Thyroid gland (tissue), 4 donors: Measurements from ENCODE around the gene SMCO2. TPM values are rescaled to one million over a fixed set of nuclear protein-coding genes. Genes with fewer than 3 reads are reported as not detected.

Experiments
- DNase-seq, 2 donors: peaks; one replicate each; pipeline ENCODE4 v3.0.0-alpha.2; 2019
- H3K27ac ChIP-seq, 3 donors: fragments of 200-600 bp; sonication (generic); 1 replicate in 2 of 3; 2 replicates in 1 of 3; pipeline ENCODE4 v1.5.1; 2016 to 2019; ENCODE audit warnings: mild to moderate bottlenecking in 1 of 3, moderate library complexity in 1 of 3
- H3K27me3 ChIP-seq: fragments of 200-600 bp; sonication (generic); one replicate; pipeline ENCODE4 v1.5.1; 2019
- H3K36me3 ChIP-seq, 2 donors: fragments of 200-600 bp; sonication (generic); one replicate each; pipeline ENCODE4 v1.5.1; 2016 to 2019
- H3K4me1 ChIP-seq, 2 donors: fragments of 200-600 bp; sonication (generic); one replicate each; pipeline ENCODE4 v1.5.1; 2017 to 2019
- H3K4me3 ChIP-seq, 3 donors: fragments of 200-600 bp; sonication (generic); replicated peaks in 1 of 3; 1 replicate in 2 of 3; 2 replicates in 1 of 3; pipeline ENCODE4 v1.5.1; 2016; ENCODE audit warnings: mild to moderate bottlenecking in 1 of 3
- H3K9me3 ChIP-seq: fragments of 200-600 bp; sonication (generic); one replicate; pipeline ENCODE4 v1.5.1; 2017
- CTCF ChIP-seq, 6 experiments: fragments of 200-600 bp in 3 of 6; fragments of 450-650 bp in 3 of 6; sonication (generic) in 3 of 6; IDR thresholded peaks; one replicate each; pipeline ENCODE4 v1.5.1; 2016 to 2019; ENCODE audit warnings: antibody characterized with exemption in 6 of 6, mild to moderate bottlenecking in 2 of 6, inconsistent platforms in 1 of 6, moderate library complexity in 1 of 6
- POLR2A ChIP-seq, 2 donors: fragments of 450-650 bp; IDR thresholded peaks; one replicate each; pipeline ENCODE4 v1.6.1; 2017; ENCODE audit warnings: antibody characterized with exemption in 2 of 2, mild to moderate bottlenecking in 2 of 2, moderate library complexity in 1 of 2
- WGBS, 2 donors: methylation state at CpG; one replicate each; pipeline ENCODE4 v1.1.5; 2017; 5-methylcytosine and 5-hydroxymethylcytosine counted together
- intact Hi-C: fragments of 100-400 bp; cut with DNase I; formaldehyde crosslinking; loops from one replicate; pipeline ENCODE4 v1.15.1; 2023
- total RNA-seq, 4 donors: library from RNA; depleted of rRNA; stranded (reverse); fragments of >200 nt; gene quantifications; one replicate each; pipeline ENCODE4 v1.2.3, GENCODE V29; 2016

Gene SMCO2
- total RNA-seq, 4 donors from 2014 or later = not detected

DNA sequence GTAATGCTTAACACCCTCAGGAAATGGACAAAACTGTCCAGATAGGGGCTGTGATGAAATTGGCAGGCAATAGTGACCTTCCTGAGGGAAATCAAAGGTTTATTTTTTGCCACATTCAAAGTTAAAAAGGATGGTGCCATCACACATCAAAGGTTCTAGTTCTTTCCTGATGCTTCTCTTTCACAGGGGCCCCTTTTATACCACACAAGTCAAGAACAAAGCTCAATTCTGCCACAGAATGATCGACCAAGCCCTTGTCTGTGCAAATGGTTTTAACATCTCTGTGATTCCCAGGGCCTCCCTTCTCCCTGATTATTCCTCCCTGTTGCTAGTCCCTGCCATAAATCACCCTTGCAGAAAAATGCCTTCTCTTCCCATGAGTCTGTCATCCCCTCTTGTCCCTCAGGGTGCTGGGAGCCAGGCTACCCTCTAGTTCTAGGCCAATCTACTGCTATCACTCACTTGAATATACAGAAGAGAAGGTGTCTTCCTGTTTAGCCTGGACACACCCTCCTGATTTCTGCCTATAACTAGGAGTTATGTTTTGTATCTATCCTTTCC lies 22.7 kb downstream of the SMCO2 start:
- Histone ChIP-seq H3K36me3 (no peaks in the 10 kb centered on the region), H3K9me3 (no peaks in the 10 kb centered on the region), H3K4me1 (no peaks in the 10 kb centered on the region), H3K27me3 (no peaks in the 10 kb centered on the region), H3K4me3 (no peak overlapping the region), H3K27ac (no peak overlapping the region)
- DNase-seq = no peak
- 67 to 83% methylated on average over 1 of the region's 1 CpG for WGBS, 2 donors
- TF ChIP-seq CTCF (IDR thresholded peaks at IDR 0.05) = no peak
- no peak for TF ChIP-seq POLR2A (IDR thresholded peaks at IDR 0.05)
- intact Hi-C loops = no loop called here

- no peaks in the 10 kb centered on the region for H3K9me3 ChIP-seq
- TF ChIP-seq POLR2A (IDR thresholded peaks at IDR 0.05) = no peak
- TF ChIP-seq CTCF (IDR thresholded peaks at IDR 0.05) = no peak
- 70 to 81% methylated on average over 4 of the region's 4 CpGs for WGBS, 2 donors
- H3K27me3 ChIP-seq = no peaks in the 10 kb centered on the region
- H3K36me3 ChIP-seq = no peaks in the 10 kb centered on the region
- intact Hi-C loops = no loop called here
- H3K4me1 ChIP-seq = no peaks in the 10 kb centered on the region
- no peak for DNase-seq
- no peak overlapping the region for H3K4me3 ChIP-seq
- no peak overlapping the region for H3K27ac ChIP-seq
These were observed 26.1 kb downstream of the SMCO2 start for GRCh38 chr12:27472604-27473003.

GRCh38 chr12:27474344-27474743 lies 27.8 kb downstream of the SMCO2 start:
- TF ChIP-seq POLR2A (IDR thresholded peaks at IDR 0.05) = no peak
- no peak for TF ChIP-seq CTCF (IDR thresholded peaks at IDR 0.05)
- intact Hi-C loops = no loop called here
- no peak overlapping the region for H3K27ac ChIP-seq
- no peaks in the 10 kb centered on the region for H3K9me3 ChIP-seq
- H3K27me3 ChIP-seq = no peaks in the 10 kb centered on the region
- 73 to 74% methylated on average over 3 of the region's 3 CpGs for WGBS, 2 donors
- no peaks in the 10 kb centered on the region for H3K36me3 ChIP-seq
- no peak for DNase-seq
- no peaks in the 10 kb centered on the region for H3K4me1 ChIP-seq
- H3K4me3 ChIP-seq = no peak overlapping the region

- DNase-seq = no peak
- intact Hi-C loops = no loop called here
These were observed 30.5 kb downstream of the SMCO2 start for GRCh38 chr12:27477049-27477448.

DNA sequence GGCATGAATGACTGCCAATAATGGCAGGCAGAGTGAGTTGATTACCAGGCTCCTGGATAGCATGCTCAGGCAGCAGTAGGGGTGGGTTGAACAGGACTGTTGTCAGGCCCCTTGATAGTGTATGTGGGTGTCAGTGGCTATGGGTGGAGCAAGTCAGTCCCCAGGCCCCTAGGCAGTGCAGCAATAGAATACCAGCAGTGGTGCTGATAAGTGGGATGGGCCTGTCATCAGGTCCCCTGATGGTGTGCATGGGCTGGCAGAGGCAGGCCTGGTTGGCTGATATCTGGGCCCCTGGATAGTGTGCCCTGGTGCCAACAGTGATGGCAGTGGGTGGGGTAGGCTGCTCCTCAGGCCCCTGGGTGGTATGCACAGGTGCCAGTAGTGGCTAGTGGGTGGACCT lies 32.4 kb downstream of the SMCO2 start:
- no peak for DNase-seq
- no peaks in the 10 kb centered on the region for H3K36me3 ChIP-seq
- H3K27ac ChIP-seq = no peak overlapping the region
- TF ChIP-seq POLR2A (IDR thresholded peaks at IDR 0.05) (no peak), CTCF (IDR thresholded peaks at IDR 0.05) (no peak)
- no peak overlapping the region for H3K4me3 ChIP-seq
- H3K4me1 ChIP-seq = no peaks in the 10 kb centered on the region
- no peaks in the 10 kb centered on the region for H3K9me3 ChIP-seq
- intact Hi-C loops = no loop called here
- no peaks in the 10 kb centered on the region for H3K27me3 ChIP-seq

More at GRCh38 chr12:27477049-27477448, 30.5 kb downstream of the SMCO2 start:
- Histone ChIP-seq H3K27ac (no peak overlapping the region), H3K36me3 (no peaks in the 10 kb centered on the region), H3K9me3 (no peaks in the 10 kb centered on the region), H3K4me3 (no peak overlapping the region), H3K4me1 (no peaks in the 10 kb centered on the region), H3K27me3 (no peaks in the 10 kb centered on the region)
- TF ChIP-seq CTCF (IDR thresholded peaks at IDR 0.05) (no peak), POLR2A (IDR thresholded peaks at IDR 0.05) (no peak)
